ENCODE data around the gene SLC25A21. TPM values are rescaled to one million over a fixed set of nuclear protein-coding genes. Genes with fewer than 3 reads are reported as not detected.

Gene SLC25A21
- total and polyA plus RNA-seq, 2 of the 13 experiments (the other 11 are each of a cell fraction or from before 2014, with no cell fraction given), result 1.9 to 2.9 TPM

DNA sequence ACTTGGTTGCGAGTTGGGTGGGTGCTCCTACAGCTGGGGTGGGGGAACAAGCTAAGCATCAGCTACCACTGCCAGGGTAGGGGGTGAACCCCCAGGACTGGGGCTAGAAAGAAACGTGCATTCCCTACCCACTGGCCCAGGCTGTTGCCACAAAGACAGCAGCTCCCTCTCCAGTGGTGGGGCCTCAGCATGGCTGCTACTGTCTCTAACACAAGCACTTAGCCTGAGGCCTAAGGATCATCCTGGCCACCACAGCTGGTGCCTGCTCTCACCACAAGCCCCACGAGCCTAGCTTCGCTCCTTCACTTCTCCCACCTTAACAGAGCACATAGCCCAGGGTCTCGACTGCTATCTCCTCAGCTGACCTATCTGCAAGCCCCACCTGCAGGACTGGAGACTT, 18.9 kb downstream of the SLC25A21 start:
- 8% methylated on average over 5 of the region's 5 CpGs for WGBS (ENCODE audit: low lambda C conversion rate)
- H3K9me3 ChIP-seq (ENCODE audit: low read length), result peaks cover 4% of the 10 kb centered on the region; the same call in 1 of the 2 replicates
- no TSS peak for BruUV-seq (replicated peaks)
- CTCF ChIA-PET (ENCODE audit: low intra/inter-chr PET ratio, low total read pairs), result no interaction called here
- in situ Hi-C loops (cut with HindIII; ENCODE audit: extremely low pct_ligation_motif_present, low pct_unique_long_range_greater_than_20kb), result loop anchor here (5.0 kb wide), 1 partner anchor 506 kb away; no protein-coding TSS in a partner anchor
- H4K20me1 ChIP-seq (ENCODE audit: insufficient read depth, low read length), result no peaks in the 10 kb centered on the region
- no peaks in the 10 kb centered on the region for H3K79me2 ChIP-seq (ENCODE audit: insufficient read depth, low read length)
- intact Hi-C loops (cut with micrococcal nuclease; ENCODE audit: unreplicated experiment), result no loop called here
- no peaks in the 10 kb centered on the region for H3K4me1 ChIP-seq (ENCODE audit: insufficient read depth, low read length)
- DNase-seq (ENCODE audit: low spot score) (no peak), ATAC-seq (peak; percentile 66), FAIRE-seq (no peak)
- H2AFZ ChIP-seq (ENCODE audit: low read length), result no peak overlapping the region
- no peaks in the 10 kb centered on the region for H3K36me3 ChIP-seq (replicated peaks in 1 of 2; ENCODE audit: control insufficient read depth in 1 of 2, insufficient read depth in 2 of 2, low read length in 2 of 2)
- H3K27ac ChIP-seq (ENCODE audit: extremely low read length, insufficient read depth, low read length), result no peak overlapping the region
- H3K4me2 ChIP-seq (ENCODE audit: low read depth, low read length), result no peak overlapping the region
- POLR2A ChIA-PET, result interaction anchor here (1.1 kb wide), 1 partner anchor 19 kb away, joined by 3 read pairs; the partner anchor contains the start of gene SLC25A21
- H3K4me3 ChIP-seq (replicated peaks in 1 of 3; ENCODE audit: insufficient read depth in 1 of 3, low read depth in 2 of 3, low read length in 3 of 3), result no peak overlapping the region
- H3K9ac ChIP-seq (ENCODE audit: insufficient read depth, low read depth, low read length), result no peak overlapping the region
- no peaks in the 10 kb centered on the region for H3K27me3 ChIP-seq (ENCODE audit: control insufficient read depth in 1 of 2, insufficient read depth in 2 of 2, low read length in 2 of 2)
- TF ChIP-seq CEBPG (CRISPR knock-in tag; IDR thresholded peaks at IDR 0.05), result no peak
- TF ChIP-seq, protein P1, sequence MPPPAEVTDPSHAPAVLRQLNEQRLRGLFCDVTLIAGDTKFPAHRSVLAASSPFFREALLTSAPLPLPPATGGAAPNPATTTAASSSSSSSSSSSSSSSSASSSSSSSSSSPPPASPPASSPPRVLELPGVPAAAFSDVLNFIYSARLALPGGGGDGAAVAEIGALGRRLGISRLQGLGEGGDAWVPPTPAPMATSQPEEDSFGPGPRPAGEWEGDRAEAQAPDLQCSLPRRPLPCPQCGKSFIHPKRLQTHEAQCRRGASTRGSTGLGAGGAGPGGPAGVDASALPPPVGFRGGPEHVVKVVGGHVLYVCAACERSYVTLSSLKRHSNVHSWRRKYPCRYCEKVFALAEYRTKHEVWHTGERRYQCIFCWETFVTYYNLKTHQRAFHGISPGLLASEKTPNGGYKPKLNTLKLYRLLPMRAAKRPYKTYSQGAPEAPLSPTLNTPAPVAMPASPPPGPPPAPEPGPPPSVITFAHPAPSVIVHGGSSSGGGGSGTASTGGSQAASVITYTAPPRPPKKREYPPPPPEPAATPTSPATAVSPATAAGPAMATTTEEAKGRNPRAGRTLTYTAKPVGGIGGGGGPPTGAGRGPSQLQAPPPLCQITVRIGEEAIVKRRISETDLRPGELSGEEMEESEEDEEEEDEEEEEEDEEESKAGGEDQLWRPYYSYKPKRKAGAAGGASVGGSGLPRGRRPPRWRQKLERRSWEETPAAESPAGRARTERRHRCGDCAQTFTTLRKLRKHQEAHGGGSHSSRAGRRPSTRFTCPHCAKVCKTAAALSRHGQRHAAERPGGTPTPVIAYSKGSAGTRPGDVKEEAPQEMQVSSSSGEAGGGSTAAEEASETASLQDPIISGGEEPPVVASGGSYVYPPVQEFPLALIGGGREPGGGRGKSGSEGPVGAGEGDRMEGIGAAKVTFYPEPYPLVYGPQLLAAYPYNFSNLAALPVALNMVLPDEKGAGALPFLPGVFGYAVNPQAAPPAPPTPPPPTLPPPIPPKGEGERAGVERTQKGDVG (CRISPR knock-in tag; IDR thresholded peaks at IDR 0.05; ENCODE audit: borderline replicate concordance), result no peak
- no peak for TF ChIP-seq ZNF34 (CRISPR knock-in tag; IDR thresholded peaks at IDR 0.05; ENCODE audit: borderline replicate concordance)
- TF ChIP-seq ZNF747 (CRISPR knock-in tag; IDR thresholded peaks at IDR 0.05; ENCODE audit: borderline replicate concordance), result no peak
- TF ChIP-seq SUZ12 (IDR thresholded peaks at IDR 0.05; ENCODE audit: low read depth, low read length), result no peak
- TF ChIP-seq, protein P2, sequence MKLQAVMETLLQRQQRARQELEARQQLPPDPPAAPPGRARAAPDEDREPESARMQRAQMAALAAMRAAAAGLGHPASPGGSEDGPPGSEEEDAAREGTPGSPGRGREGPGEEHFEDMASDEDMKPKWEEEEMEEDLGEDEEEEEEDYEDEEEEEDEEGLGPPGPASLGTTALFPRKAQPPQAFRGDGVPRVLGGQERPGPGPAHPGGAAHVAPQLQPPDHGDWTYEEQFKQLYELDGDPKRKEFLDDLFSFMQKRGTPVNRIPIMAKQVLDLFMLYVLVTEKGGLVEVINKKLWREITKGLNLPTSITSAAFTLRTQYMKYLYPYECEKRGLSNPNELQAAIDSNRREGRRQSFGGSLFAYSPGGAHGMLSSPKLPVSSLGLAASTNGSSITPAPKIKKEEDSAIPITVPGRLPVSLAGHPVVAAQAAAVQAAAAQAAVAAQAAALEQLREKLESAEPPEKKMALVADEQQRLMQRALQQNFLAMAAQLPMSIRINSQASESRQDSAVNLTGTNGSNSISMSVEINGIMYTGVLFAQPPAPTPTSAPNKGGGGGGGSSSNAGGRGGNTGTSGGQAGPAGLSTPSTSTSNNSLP (IDR thresholded peaks at IDR 0.05; ENCODE audit: low read depth, low read length), result no peak
- no peak for TF ChIP-seq SOX13 (IDR thresholded peaks at IDR 0.05)
- no peak for TF ChIP-seq SOX13 (CRISPR knock-in tag; conservative IDR thresholded peaks at IDR 0.05 in 1 of 2, IDR thresholded peaks at IDR 0.05 in 1 of 2)
- TF ChIP-seq RXRA (CRISPR knock-in tag; IDR thresholded peaks at IDR 0.05), result no peak
- TF ChIP-seq MEIS2 (CRISPR knock-in tag; IDR thresholded peaks at IDR 0.05), result no peak
- TF ChIP-seq HMG20A (CRISPR knock-in tag; IDR thresholded peaks at IDR 0.05; ENCODE audit: borderline replicate concordance), result no peak
- TF ChIP-seq, protein P3, sequence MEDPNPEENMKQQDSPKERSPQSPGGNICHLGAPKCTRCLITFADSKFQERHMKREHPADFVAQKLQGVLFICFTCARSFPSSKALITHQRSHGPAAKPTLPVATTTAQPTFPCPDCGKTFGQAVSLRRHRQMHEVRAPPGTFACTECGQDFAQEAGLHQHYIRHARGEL (CRISPR knock-in tag; IDR thresholded peaks at IDR 0.05), result no peak
- TF ChIP-seq ZNF737 (CRISPR knock-in tag; IDR thresholded peaks at IDR 0.05; ENCODE audit: borderline replicate concordance), result no peak
- no peak for TF ChIP-seq SRF (IDR thresholded peaks at IDR 0.05; ENCODE audit: low read depth, low read length)
- TF ChIP-seq ZBTB1 (CRISPR knock-in tag; IDR thresholded peaks at IDR 0.05; ENCODE audit: borderline replicate concordance), result no peak
- 0 out of 2 replicates have a peak, but pooled peaks have one; percentile 37 for TF ChIP-seq HES4 (CRISPR knock-in tag; IDR thresholded peaks at IDR 0.05; ENCODE audit: borderline replicate concordance)
- TF ChIP-seq, protein P4, sequence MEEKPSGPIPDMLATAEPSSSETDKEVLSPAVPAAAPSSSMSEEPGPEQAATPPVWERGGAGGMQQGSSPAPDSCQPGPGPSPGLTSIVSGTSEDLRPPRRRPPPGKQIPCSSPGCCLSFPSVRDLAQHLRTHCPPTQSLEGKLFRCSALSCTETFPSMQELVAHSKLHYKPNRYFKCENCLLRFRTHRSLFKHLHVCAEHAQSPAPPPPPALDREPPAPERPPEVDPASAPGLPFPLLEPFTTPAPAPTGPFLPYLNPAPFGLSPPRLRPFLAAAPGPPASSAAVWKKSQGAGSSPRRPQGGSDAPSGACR (CRISPR knock-in tag; IDR thresholded peaks at IDR 0.05), result no peak
- TF ChIP-seq ZNF329 (CRISPR knock-in tag; IDR thresholded peaks at IDR 0.05; ENCODE audit: low read depth), result no peak
- no peak for TF ChIP-seq ZFP37 (CRISPR knock-in tag; IDR thresholded peaks at IDR 0.05; ENCODE audit: borderline replicate concordance)
- TF ChIP-seq ZNF776 (CRISPR knock-in tag; IDR thresholded peaks at IDR 0.05), result 0 out of 2 replicates have a peak, but pooled peaks have one; percentile 24
